ENCODE data around the gene SLC35G1. TPM values are rescaled to one million over a fixed set of nuclear protein-coding genes. Genes with fewer than 3 reads are reported as not detected.

The SLC35G1 gene
- total and polyA plus RNA-seq, 2 of the 8 experiments (the other 6 are each of a cell fraction or from before 2014, with no cell fraction given): 6.2 to 6.4 TPM

- no peaks in the 10 kb centered on the region for H3K79me1 ChIP-seq (ENCODE audit: low read depth, low read length)
- H3K4me2 ChIP-seq (ENCODE audit: insufficient read depth in 1 of 2, low read depth in 2 of 2, low read length in 2 of 2): no peak overlapping the region
- H3K79me2 ChIP-seq (ENCODE audit: control insufficient read depth in 1 of 2, insufficient read depth in 2 of 2, low read length in 2 of 2): no peaks in the 10 kb centered on the region
- no peak overlapping the region for H2BK15ac ChIP-seq (ENCODE audit: low read length)
- no peaks in the 10 kb centered on the region for H3K9me3 ChIP-seq (ENCODE audit: insufficient read depth in 2 of 2, low read depth in 1 of 2, low read length in 1 of 2)
- H2BK20ac ChIP-seq (ENCODE audit: low read length): no peak overlapping the region
- TF ChIP-seq CBX5 (IDR thresholded peaks at IDR 0.05; ENCODE audit: low read depth, low read length) (no peak), CREB1 (IDR thresholded peaks at IDR 0.05) (no peak), MAX (IDR thresholded peaks at IDR 0.05) (no peak), EZH2 (IDR thresholded peaks at IDR 0.05; ENCODE audit: low read depth, low read length, severe bottlenecking) (no peak), CHD1 (IDR thresholded peaks at IDR 0.05; ENCODE audit: low read depth, low read length) (no peak), BCL11A (IDR thresholded peaks at IDR 0.05; ENCODE audit: low read depth in 2 of 2, low read length in 2 of 2) (no peak), ASH2L (IDR thresholded peaks at IDR 0.05; ENCODE audit: low read length) (no peak)
- H3K14ac ChIP-seq (ENCODE audit: insufficient read length): no peak overlapping the region
- no peak overlapping the region for H4K8ac ChIP-seq (ENCODE audit: extremely low read depth, insufficient read depth, low read length)
- FAIRE-seq (no peak), DNase-seq (ENCODE audit: low read depth in 1 of 2, low spot score in 2 of 2) (no peak)
- no peak overlapping the region for H4K5ac ChIP-seq (ENCODE audit: insufficient read length, low read depth, low read length)
- no peak overlapping the region for H2BK12ac ChIP-seq (ENCODE audit: low read depth, low read length)
- H2BK120ac ChIP-seq (replicated peaks; ENCODE audit: low read depth, low read length): no peak overlapping the region
- no peak overlapping the region for H3K18ac ChIP-seq (ENCODE audit: extremely low read depth, low read length)
- H3K9ac ChIP-seq (replicated peaks in 1 of 4; ENCODE audit: extremely low read depth in 1 of 4, low read depth in 3 of 4, low read length in 3 of 4): no peak overlapping the region
- WGBS, 2 experiments (ENCODE audit: extremely low coverage in 1 of 2, insufficient coverage in 1 of 2, insufficient read length in 1 of 2, insufficient replicate concordance in 2 of 2, low coverage in 1 of 2, low lambda C conversion rate in 2 of 2, missing lambda C conversion rate in 1 of 2): 95% methylated on average over 5 of the region's 5 CpGs; no CpG with 5 or more reads in 1 of the 2 experiments
- H4K91ac ChIP-seq (replicated peaks; ENCODE audit: insufficient read length, low read length): no peak overlapping the region
- no peaks in the 10 kb centered on the region for H3K27me3 ChIP-seq (replicated peaks in 1 of 4; ENCODE audit: control insufficient read depth in 3 of 4, extremely low read depth in 1 of 4, insufficient read depth in 3 of 4, low read length in 3 of 4)
- H3K36me3 ChIP-seq (ENCODE audit: control insufficient read depth in 2 of 4, insufficient read depth in 4 of 4, low read length in 3 of 4): no peaks in the 10 kb centered on the region; a peak in 2 of 8 replicates
- no peaks in the 10 kb centered on the region; a peak in 2 of 7 replicates for H3K4me1 ChIP-seq (replicated peaks in 1 of 4; ENCODE audit: control insufficient read depth in 3 of 4, insufficient read depth in 4 of 4, low read length in 3 of 4)
- no peak overlapping the region for H3K27ac ChIP-seq (ENCODE audit: low read depth, low read length)
- H3K4me3 ChIP-seq (ENCODE audit: extremely low read depth in 1 of 4, insufficient read depth in 2 of 4, low read depth in 3 of 4, low read length in 4 of 4): no peak overlapping the region
- no peak overlapping the region for H2AK5ac ChIP-seq (ENCODE audit: low read depth, low read length)
- H3K23ac ChIP-seq (ENCODE audit: insufficient read length): no peak overlapping the region
- POLR2A ChIA-PET (ENCODE audit: partially characterized antibody): no interaction called here
- no peaks in the 10 kb centered on the region for H3K23me2 ChIP-seq (ENCODE audit: low read depth, low read length)
- no peak overlapping the region for H3K56ac ChIP-seq (replicated peaks; ENCODE audit: insufficient read length, low read depth, low read length)
- CTCF ChIA-PET (ENCODE audit: partially characterized antibody): interaction anchor here (0.7 to 4.4 kb wide), 4 partner anchors 10 to 261 kb away, joined by 3 to 34 read pairs (median 5); no protein-coding TSS in a partner anchor
- no peak overlapping the region for H2BK5ac ChIP-seq (ENCODE audit: low read depth, low read length)
- no peak overlapping the region for H3K4ac ChIP-seq (replicated peaks; ENCODE audit: insufficient read length, low read depth, low read length)
- H2AFZ ChIP-seq (ENCODE audit: low read length): no peak overlapping the region
- H4K20me1 ChIP-seq (replicated peaks in 1 of 2; ENCODE audit: control insufficient read depth in 1 of 2, insufficient read depth in 2 of 2, low read length in 2 of 2): no peaks in the 10 kb centered on the region
These were observed 13.3 kb downstream of the SLC35G1 start for GRCh38 chr10:93907059-93907458.

All from H1 (cell line).